Lung (tissue), 12 donors: ENCODE data around the gene PYCR2. TPM values are rescaled to one million over a fixed set of nuclear protein-coding genes. Genes with fewer than 3 reads are reported as not detected.

Source experiments
- ATAC-seq: fragments of 200-7000 bp; cut with Tn5 transposase; one replicate; pipeline ENCODE4 v1.9.1; 2020; ENCODE audit warnings: moderate number of reproducible peaks; ENCODE audit not compliant: insufficient read depth, low FRiP score
- DNase-seq, 3 donors: peaks; one replicate each; pipeline ENCODE4 v3.0.0-alpha.2; 2013 to 2017
- H3K27ac ChIP-seq, 2 donors: one replicate each; pipeline ENCODE4 v1.5.1; 2013; ENCODE audit warnings: mild to moderate bottlenecking in 2 of 2, moderate library complexity in 2 of 2, control low read depth in 1 of 2, inconsistent platforms in 1 of 2, low read depth in 1 of 2, low read length in 1 of 2
- H3K27me3 ChIP-seq, 3 donors: one replicate each; pipeline ENCODE4 v1.5.1; 2013; ENCODE audit warnings: low read length in 2 of 3; ENCODE audit not compliant: control insufficient read depth in 3 of 3, insufficient read depth in 3 of 3
- H3K36me3 ChIP-seq, 4 donors: one replicate each; pipeline ENCODE4 v1.5.1; 2013; ENCODE audit warnings: low read length in 4 of 4, mild to moderate bottlenecking in 1 of 4, moderate library complexity in 1 of 4; ENCODE audit not compliant: control insufficient read depth in 4 of 4, insufficient read depth in 4 of 4
- H3K4me1 ChIP-seq, 5 donors: one replicate each; pipeline ENCODE4 v1.5.1; 2013; ENCODE audit warnings: low read length in 5 of 5, mild to moderate bottlenecking in 2 of 5, moderate library complexity in 1 of 5; ENCODE audit not compliant: control insufficient read depth in 5 of 5, insufficient read depth in 5 of 5
- H3K4me3 ChIP-seq: one replicate; pipeline ENCODE4 v1.5.1; 2013; ENCODE audit warnings: mild to moderate bottlenecking, control low read depth, moderate library complexity
- H3K9ac ChIP-seq, 2 donors: one replicate each; pipeline ENCODE4 v1.5.1; 2013; ENCODE audit warnings: low read length in 2 of 2, control low read depth in 1 of 2; ENCODE audit not compliant: insufficient read depth in 1 of 2
- H3K9me3 ChIP-seq, 4 donors: one replicate each; pipeline ENCODE4 v1.5.1; 2013; ENCODE audit warnings: low read length in 3 of 4, mild to moderate bottlenecking in 1 of 4, moderate library complexity in 1 of 4; ENCODE audit not compliant: control insufficient read depth in 4 of 4, insufficient read depth in 3 of 4
- CTCF ChIP-seq: IDR thresholded peaks from 2 replicates; pipeline ENCODE4 v1.5.1; 2012; ENCODE audit warnings: mild to moderate bottlenecking; ENCODE audit errors: control extremely low read depth, extremely low read depth
- WGBS, 2 donors: extraction: QIAGEN DNeasy Blood & Tissue Kit; methylation state at CpG; one replicate each; pipeline ENCODE4 v1.1.7; 2013; 5-methylcytosine and 5-hydroxymethylcytosine counted together
- polyA plus RNA-seq, 2 donors: library from polyadenylated mRNA; stranded (reverse); fragments of 200-250 nt; gene quantifications; one replicate each; pipeline ENCODE4 v1.2.1, GENCODE V29; 2013
- total RNA-seq, 2 donors: library from RNA; depleted of rRNA in 1 of 2; stranded (reverse); fragments of >200 nt in 1 of 2; gene quantifications; one replicate each; pipeline ENCODE4 v1.2.1, GENCODE V29; 2014 to 2021
- donor health status: control.
- donor health status: control.
- donor health status: Bipolar disorder and iron deficiency.
- donor health status: healthy.
- donor health status: DM: yes; HTN: yes; CAD: no.

Gene PYCR2
- total and polyA plus RNA-seq, 4 donors, result 32.6 to 105 (median 84.8) TPM

- Histone ChIP-seq H3K4me3 (no peak overlapping the region), H3K9ac (no peak overlapping the region), H3K27ac (peak overlapping the region in 1 of 2 donors; percentile 43)
Measured at GRCh38 chr1:225876900-225877510, 47.0 kb downstream of the PYCR2 start.

DNA sequence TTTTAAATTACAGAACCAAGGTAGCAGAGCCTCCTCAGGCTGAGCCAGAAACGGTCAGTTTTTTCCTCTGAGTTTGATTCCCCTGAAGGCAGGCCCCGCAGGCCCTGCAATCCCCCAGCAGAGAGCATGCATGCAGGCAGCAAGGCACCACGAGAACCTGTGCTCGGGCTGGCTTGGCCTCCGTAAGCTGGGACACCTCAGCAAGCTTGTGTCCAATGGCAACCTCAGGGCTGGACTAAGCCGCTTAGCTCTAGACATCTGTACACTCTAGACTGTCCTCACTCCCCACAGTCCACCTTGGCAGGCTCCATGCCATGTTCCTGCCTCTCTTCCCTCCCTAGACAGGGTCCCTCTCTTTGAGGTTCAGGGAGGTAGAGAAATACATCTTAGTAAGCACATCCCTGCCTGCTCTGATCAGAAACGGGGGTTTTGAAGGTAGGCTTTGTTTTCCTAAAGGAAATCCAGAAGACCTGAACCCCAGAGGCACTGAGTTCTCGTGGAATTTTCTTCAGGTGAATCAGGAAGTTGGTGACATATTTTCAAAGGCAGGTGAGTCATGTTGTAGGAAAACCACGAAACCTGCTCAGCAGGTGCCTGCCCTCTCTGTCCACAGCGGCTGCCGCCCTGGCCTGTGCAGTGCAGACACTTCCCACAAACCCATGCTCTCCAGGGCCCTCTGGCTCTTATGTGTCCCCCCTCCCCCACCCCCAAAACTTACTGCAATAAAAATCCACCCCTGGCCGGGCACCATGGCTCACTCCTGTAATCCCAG lies 48.8 kb downstream of the PYCR2 start:
- Histone ChIP-seq H3K36me3 (peaks cover 4 to 36% (median 31%) of the 10 kb centered on the region in 4 donors), H3K4me1 (peaks cover 15 to 40% (median 23%) of the 10 kb centered on the region in 5 donors), H3K27me3 (no peaks in the 10 kb centered on the region), H3K4me3 (no peak overlapping the region), H3K27ac (peak overlapping the region in 1 of 2 donors; percentile 87), H3K9me3 (no peaks in the 10 kb centered on the region), H3K9ac (peak overlapping the region; percentile 7 to 40)
- ATAC-seq (peak; percentile 75), DNase-seq (peak in 2 of 3 donors; percentile 56 to 65)
- 75 to 83% methylated on average over 12 of the region's 12 CpGs for WGBS, 2 donors
- no peak for TF ChIP-seq CTCF

More at GRCh38 chr1:225876900-225877510, 47.0 kb downstream of the PYCR2 start:
- DNase-seq (no peak), ATAC-seq (no peak)
- H3K27me3 ChIP-seq, result no peaks in the 10 kb centered on the region
- 80 to 90% methylated on average over 12 of the region's 12 CpGs for whole genome bisulfite sequencing, 2 donors
- TF ChIP-seq CTCF, result no peak
- H3K9me3 ChIP-seq, result no peaks in the 10 kb centered on the region
- peaks cover 20 to 44% (median 33%) of the 10 kb centered on the region in 5 donors for H3K4me1 ChIP-seq
- H3K36me3 ChIP-seq, result peaks cover 4 to 28% (median 24%) of the 10 kb centered on the region in 4 donors

GRCh38 chr1:225874431-225874830 lies 49.6 kb downstream of the PYCR2 start:
- Histone ChIP-seq H3K36me3 (peaks cover 4 to 39% (median 31%) of the 10 kb centered on the region in 4 donors), H3K27me3 (no peaks in the 10 kb centered on the region), H3K9ac (no peak overlapping the region), H3K27ac (no peak overlapping the region), H3K4me1 (peaks cover 13 to 32% (median 18%) of the 10 kb centered on the region in 5 donors), H3K4me3 (no peak overlapping the region), H3K9me3 (no peaks in the 10 kb centered on the region)
- DNase-seq (no peak), ATAC-seq (no peak)
- WGBS, 2 donors, result 94 to 96% methylated on average over 11 of the region's 11 CpGs
- no peak for TF ChIP-seq CTCF
